AG20443 (cell line): ENCODE data around the gene RALGAPB.
A peak's percentile ranks its signal among the peaks of the same experiment; 100 is the strongest.
"Not testable (repeated sequence)": the region's sequence is repeated elsewhere in the genome, so short reads cannot be mapped to it uniquely, and the experiment has no call there.

Source experiments
- DNase-seq: peaks from one replicate; pipeline ENCODE4 v3.0.0; 2012; ENCODE audit warnings: low spot score, mixed read lengths

The RALGAPB gene

GRCh38 chr20:38472513-38473366 is at the start of gene RALGAPB:
Gene RALGAPB, plus strand, starts transcription at chr20:38472843. Its CDS starts 15,590 bp downstream, at chr20:38488433.
- peak; percentile 99 for DNase-seq

- DNase-seq = no peak
Observed at GRCh38 chr20:38423541-38423940, 49.1 kb upstream of the RALGAPB start.

GRCh38 chr20:38424401-38424800 is 48.2 kb upstream of the RALGAPB start:
- DNase-seq = no peak

GRCh38 chr20:38426006-38426897 is 46.4 kb upstream of the RALGAPB start:
- peak; percentile 95 for DNase-seq

GRCh38 chr20:38427655-38428023 is 45.0 kb upstream of the RALGAPB start:
- DNase-seq = no peak

- DNase-seq = no peak
Observed at GRCh38 chr20:38428800-38429199, 43.8 kb upstream of the RALGAPB start.

- DNase-seq = no peak
Observed at GRCh38 chr20:38429301-38429700, 43.3 kb upstream of the RALGAPB start.

- DNase-seq = no peak
Observed at GRCh38 chr20:38430679-38431325, 41.8 kb upstream of the RALGAPB start.

GRCh38 chr20:38432292-38432691 is 40.4 kb upstream of the RALGAPB start:
- no peak for DNase-seq

- not testable (repeated sequence) for DNase-seq
Observed at GRCh38 chr20:38432870-38433269, 39.8 kb upstream of the RALGAPB start.

- no peak for DNase-seq
Observed at GRCh38 chr20:38433304-38433972, 39.2 kb upstream of the RALGAPB start.

GRCh38 chr20:38434301-38434741 is 38.3 kb upstream of the RALGAPB start:
- no peak for DNase-seq

GRCh38 chr20:38434770-38435554 is 37.7 kb upstream of the RALGAPB start, which contains the start of gene SNHG17:
Gene SNHG17, minus strand, starts transcription at chr20:38435328.
- peak; percentile 91 for DNase-seq

- DNase-seq = peak; percentile 63
Observed at GRCh38 chr20:38435555-38435939, 37.1 kb upstream of the RALGAPB start.

GRCh38 chr20:38437796-38438195 is 34.8 kb upstream of the RALGAPB start:
- no peak for DNase-seq

GRCh38 chr20:38441110-38441509 is 31.5 kb upstream of the RALGAPB start:
- DNase-seq = not testable (repeated sequence)

GRCh38 chr20:38441916-38442315 is 30.7 kb upstream of the RALGAPB start:
- DNase-seq = no peak

GRCh38 chr20:38445381-38445796 is 27.3 kb upstream of the RALGAPB start:
- no peak for DNase-seq

- no peak for DNase-seq
Observed at GRCh38 chr20:38445901-38446425, 26.7 kb upstream of the RALGAPB start.

GRCh38 chr20:38446441-38447209 is 26.0 kb upstream of the RALGAPB start:
- peak; percentile 95 for DNase-seq
